Stimulated activated CD8-positive, alpha-beta memory T cell treated with anti-CD3 and anti-CD28 coated beads, Interleukin-15, amount 100 ng/mL, for 48 hours (primary cell): Measurements from ENCODE around the gene AOPEP.
A peak's percentile ranks its signal among the peaks of the same experiment; 100 is the strongest.

ENCODE experiments used
- DNase-seq, 2 donors: peaks; one replicate each; pipeline ENCODE4 v3.0.0-alpha.2; 2020; ENCODE audit warnings: low read depth in 2 of 2

The AOPEP gene

GRCh38 chr9:94990897-94991561 is 264.5 kb downstream of the AOPEP start:
- DNase-seq: no peak

- DNase-seq: no peak
These were observed 265.7 kb downstream of the AOPEP start for GRCh38 chr9:94991961-94992907.

DNA sequence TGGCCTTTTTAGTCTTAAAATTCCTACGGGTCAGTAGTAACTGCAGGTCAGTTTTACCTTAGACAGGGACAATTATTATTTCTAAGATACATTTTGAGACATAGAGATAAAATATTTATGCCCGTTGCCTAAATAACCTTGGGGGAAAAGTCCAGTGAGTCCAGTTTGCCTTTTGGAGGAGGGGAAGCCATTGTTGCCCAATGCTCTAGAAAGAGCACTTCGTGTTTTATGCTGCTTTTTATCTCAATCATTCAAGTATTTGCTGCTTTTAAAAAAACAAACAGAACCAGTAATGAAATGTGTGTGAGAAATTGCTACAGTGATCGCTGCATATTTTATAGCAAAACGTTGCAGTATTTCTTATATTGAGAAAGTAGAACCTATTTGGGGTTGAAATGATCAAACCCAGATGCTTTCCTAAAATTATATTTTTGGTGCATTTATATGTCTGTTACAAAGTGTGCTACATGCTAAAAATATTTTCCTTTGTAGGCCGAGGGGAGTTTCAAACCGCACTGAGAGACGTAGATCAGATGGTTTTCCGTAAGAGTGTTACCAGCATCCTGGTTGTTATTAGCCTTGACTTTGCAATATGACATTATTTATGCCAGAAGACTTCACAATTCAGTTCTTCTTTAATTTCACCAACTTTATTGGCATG is 266.8 kb downstream of the AOPEP start:
- DNase-seq: no peak

DNA sequence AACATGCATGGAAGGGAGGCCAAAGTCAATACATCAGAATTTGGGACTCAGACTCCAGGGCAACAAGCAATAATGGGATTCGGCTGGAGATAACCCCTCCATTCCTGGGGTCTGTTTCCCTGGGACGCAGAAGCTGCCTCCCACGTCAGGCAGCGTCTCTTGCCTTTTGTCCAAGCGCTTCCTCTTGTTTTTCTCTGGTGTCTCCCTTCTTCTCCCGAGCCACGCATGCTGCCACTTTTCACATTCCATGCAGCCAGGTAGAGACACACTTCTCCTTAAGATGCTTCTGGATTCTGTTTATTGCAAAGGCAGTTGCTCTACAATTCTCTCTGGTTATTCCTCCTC is 267.3 kb downstream of the AOPEP start:
- DNase-seq: no peak

DNA sequence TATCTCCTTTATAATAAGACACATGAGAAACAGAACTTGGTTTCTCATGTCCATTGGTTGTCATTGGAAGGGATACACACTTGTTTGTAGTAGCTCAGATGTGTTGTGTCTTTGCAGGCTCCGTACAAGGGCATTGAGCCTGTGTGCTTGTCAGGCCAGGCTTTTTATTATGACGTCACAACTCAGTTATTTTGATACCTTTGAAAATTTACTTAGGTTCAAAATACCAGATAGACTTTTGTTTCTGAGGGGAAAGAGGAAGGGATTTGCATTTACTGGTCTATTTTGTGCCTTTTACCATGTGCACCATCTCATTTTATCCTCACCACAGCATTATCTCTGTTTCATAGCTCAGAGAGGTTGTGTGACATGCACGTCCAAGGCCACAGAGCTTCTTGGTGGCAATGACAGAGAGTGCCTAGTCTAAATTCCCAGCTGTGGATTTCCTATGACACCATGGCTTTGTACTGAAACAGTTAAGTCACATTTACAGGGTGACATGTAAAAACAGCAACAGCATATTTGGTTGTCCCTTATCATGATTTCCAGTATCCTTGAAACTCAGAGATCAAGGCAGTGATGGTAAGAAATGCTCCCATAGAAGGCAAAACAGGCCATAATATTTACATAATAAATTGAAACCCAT is 268.7 kb downstream of the AOPEP start:
- no peak for DNase-seq

- DNase-seq: no peak
These were observed 270.1 kb downstream of the AOPEP start for GRCh38 chr9:94996641-94997040.

DNA sequence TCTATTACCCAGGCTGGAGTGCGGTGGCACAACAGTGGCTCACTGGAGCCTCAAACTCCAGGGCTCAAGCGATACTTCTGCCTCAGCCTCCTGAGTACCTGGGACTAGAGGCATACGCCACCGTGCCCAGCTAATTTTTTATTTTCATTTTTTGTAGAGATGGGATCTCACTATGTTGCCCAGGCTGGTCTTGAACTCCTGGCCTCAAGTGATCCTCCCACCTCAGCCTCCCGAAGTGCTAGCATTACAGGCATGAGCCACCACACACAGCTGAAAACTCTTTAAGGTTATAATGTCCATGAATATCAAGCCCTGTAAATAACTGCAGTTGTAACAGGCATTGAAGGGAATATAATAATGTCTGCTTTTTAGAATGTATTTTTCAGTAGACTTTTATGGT is 271.2 kb downstream of the AOPEP start:
- no peak for DNase-seq

- no peak for DNase-seq
These were observed 273.3 kb downstream of the AOPEP start for GRCh38 chr9:94999832-95000231.

GRCh38 chr9:95000821-95001220 is 274.3 kb downstream of the AOPEP start:
- DNase-seq: no peak

DNA sequence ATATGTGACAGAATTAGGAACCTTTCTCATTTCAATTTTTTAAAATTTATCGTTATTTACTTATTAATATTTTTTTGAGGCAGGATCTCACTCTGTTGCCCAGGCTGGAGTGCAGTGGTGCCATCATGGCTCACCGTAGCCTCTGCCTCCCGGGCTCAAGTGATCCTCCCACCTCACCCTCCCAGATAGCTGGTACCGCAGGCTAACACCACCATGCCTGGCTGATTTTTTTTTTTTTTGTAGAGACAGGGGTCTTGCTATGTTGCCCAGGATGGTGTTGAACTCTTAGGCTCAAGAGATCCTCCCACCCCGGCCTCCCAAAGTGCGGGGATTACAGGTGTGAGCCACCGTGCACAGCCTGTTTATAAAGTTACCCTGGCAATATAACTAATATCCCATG is 275.2 kb downstream of the AOPEP start:
- DNase-seq: no peak

DNA sequence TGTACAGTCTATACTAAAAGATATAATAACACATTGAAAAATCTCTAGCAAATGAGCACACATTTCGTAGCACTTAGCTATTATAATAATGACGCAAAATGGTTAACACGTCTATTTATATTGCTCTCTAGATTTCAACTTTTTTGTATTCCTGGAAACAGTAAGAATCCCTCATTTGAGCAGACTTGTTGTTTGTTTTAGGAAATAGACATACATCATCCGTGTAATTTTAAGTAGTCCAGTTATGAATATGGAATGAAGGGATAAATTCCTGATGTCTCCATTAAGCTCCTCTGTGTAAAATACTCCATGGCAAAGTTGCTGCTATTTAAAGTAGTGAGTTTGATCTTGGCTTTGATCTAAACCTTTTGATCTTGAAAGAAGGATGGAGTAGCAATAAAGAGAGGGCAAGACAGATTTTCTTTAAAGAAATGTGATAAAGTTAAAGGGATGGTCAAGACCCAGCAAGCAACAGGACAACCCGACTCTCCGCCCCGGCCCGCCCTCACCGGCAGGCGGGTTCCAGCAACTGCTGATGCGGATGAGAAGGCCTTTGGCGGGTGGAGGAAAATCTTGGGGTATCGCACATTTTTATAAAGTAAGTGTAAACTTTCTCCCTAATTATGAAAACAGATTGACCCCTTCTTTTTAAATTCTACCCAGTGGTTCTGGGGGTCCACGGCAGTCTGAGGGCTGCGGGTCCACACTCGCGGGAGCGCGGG is 277.4 kb downstream of the AOPEP start:
- no peak for DNase-seq

- peak in 1 of 2 donors; percentile 5 for DNase-seq
These were observed 278.1 kb downstream of the AOPEP start for GRCh38 chr9:95004411-95005277.

DNA sequence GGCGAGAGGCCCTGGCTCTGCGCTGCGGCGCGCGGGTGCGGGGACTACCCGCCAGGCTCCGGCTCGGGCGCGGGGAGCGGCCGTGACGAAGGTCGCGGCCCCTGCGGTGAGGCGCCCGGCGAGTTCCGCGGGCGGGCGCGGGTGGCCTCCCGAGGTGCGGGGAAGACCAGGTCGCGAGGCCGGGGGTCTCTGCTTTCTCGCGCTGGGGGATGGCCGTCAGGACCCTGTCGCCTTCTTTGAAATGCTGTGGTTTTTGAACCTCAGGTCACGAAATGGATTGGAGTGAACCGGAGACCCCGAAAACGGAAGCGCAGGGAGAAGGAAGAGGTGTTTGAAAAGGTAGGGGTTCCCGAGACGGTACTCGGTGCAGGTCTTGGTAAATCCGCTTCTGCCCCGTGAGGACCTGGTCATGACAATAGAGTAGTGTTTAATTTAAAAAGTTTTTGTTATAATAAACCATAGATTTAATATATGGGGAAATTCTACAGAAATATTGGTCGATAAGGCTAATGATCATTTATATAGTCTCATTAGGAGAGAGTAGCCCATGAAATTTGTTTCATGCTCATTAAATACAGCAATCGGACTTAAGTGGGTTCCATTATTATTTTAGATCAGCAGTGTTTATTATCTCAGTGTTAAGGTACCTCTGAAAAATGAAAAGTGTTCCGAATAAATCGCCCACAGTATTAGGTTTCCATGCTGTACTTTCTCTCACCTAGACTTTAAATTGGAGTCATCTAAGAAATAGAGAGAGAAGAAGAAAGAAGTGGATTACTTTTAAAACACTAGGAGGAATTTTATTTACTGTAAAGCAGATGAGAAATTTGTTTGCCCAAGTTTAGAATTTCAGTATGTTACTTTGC is 279.0 kb downstream of the AOPEP start:
- no peak for DNase-seq

DNA sequence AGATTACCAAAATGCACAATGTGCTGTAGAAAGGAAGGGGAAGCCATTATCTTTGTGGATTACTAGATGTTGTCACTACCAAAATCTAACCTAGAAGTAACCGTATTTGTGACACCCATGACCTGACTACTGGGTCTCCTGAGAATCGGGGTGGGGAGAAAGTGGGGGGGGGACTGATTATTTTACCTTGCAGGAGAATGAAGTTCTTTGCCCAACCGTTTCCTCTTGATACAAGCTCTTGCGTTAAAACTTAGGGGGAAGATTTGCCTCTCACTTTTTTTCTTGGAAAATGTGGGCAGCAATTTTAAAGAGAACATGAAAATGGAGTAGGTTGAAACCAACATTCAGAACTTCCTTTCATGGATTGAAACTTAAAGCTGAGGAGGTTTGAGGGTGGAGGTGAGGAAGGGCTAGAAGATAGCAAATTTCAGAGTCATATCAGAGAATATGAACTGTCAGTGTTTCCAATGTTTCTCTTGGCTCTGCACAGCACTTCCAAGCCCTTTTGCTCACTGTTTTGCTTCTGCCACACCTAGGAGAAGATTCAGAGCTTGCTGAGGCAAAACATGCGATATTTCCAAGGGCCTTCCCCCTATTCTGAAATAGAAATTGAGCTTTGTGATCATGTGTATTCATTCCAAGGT is 280.8 kb downstream of the AOPEP start:
- no peak for DNase-seq

- DNase-seq: peak in 1 of 2 donors; percentile 4
These were observed 281.8 kb downstream of the AOPEP start for GRCh38 chr9:95008151-95008771.

DNA sequence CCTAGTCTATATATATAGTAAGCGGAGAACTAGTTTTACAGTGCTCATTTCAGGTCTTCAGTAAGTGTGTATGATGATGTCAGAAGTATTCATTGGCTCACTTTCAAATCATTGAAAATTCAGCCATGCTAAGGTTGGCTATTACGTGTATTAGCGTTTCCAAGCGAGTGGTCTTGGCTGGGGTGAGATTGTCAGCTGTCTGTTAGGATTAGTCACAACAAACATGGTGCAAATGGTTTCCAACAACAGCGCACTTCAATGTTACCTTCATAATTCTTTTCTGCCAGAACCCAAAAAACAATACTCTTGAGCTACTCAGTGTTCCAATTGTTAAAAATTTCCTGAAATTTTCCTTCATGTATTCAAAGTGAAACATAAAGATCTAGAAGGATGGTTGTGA is 283.0 kb downstream of the AOPEP start:
- no peak for DNase-seq

- no peak for DNase-seq
These were observed 283.9 kb downstream of the AOPEP start for GRCh38 chr9:95010431-95010838.

- no peak for DNase-seq
These were observed 285.7 kb downstream of the AOPEP start for GRCh38 chr9:95012035-95012708.
